A673 (cell line): Measurements from ENCODE around the gene CUX1.

Experiments used
- EZH2 ChIP-seq: fragments of 200-600 bp; sonication (generic); IDR thresholded peaks from 2 replicates; pipeline ENCODE4 v1.6.1; 2017; ENCODE audit warnings: borderline replicate concordance, low read depth, mild to moderate bottlenecking, mixed read lengths, antibody characterized with exemption, low read length; ENCODE audit not compliant: poor library complexity, severe bottlenecking
- TF ChIP-seq, protein P1 (sequence below): fragments of 300-800, 200-600 bp; sonication (generic); conservative IDR thresholded peaks from 2 replicates; pipeline ENCODE4 v1.5.1; 2017; ENCODE audit warnings: low read depth, mild to moderate bottlenecking, antibody characterized with exemption, low read length, moderate library complexity, mixed read lengths

DNA sequence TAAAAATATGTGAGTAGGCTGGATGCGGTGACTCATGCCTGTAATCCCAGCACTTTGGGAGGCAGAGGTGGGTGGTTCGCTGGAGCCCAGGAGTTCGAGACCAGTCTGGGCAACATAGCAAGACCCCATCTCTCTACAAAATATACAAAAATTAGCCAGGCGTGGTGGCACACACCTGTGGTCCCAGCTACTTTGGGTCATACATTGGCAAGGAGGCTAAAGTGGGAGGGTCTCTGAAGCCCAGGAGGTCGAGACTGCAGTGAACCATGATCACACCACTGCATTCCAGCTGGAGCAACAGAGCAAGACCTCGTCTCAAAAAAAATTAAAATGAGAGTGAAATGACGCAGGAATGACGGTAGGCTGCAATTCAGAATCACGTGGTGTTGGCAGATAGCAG lies 404.5 kb downstream of the CUX1 start:
- TF ChIP-seq, protein P1, sequence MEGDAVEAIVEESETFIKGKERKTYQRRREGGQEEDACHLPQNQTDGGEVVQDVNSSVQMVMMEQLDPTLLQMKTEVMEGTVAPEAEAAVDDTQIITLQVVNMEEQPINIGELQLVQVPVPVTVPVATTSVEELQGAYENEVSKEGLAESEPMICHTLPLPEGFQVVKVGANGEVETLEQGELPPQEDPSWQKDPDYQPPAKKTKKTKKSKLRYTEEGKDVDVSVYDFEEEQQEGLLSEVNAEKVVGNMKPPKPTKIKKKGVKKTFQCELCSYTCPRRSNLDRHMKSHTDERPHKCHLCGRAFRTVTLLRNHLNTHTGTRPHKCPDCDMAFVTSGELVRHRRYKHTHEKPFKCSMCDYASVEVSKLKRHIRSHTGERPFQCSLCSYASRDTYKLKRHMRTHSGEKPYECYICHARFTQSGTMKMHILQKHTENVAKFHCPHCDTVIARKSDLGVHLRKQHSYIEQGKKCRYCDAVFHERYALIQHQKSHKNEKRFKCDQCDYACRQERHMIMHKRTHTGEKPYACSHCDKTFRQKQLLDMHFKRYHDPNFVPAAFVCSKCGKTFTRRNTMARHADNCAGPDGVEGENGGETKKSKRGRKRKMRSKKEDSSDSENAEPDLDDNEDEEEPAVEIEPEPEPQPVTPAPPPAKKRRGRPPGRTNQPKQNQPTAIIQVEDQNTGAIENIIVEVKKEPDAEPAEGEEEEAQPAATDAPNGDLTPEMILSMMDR = no peak
- no peak for TF ChIP-seq EZH2
